Measurements from ENCODE around the gene CLEC2D.
"Not testable (repeated sequence)": the region's sequence is repeated elsewhere in the genome, so short reads cannot be mapped to it uniquely, and the experiment has no call there.

The CLEC2D gene

GRCh38 chr12:9729082-9729481 is 59.6 kb downstream of the CLEC2D start:
- DNase-seq (ENCODE audit: low read depth): no peak

GRCh38 chr12:9730011-9730410 is 60.5 kb downstream of the CLEC2D start:
- DNase-seq (ENCODE audit: low read depth): no peak

GRCh38 chr12:9730591-9730990 is 61.1 kb downstream of the CLEC2D start:
- DNase-seq (ENCODE audit: low read depth): no peak

GRCh38 chr12:9731393-9731792 is 61.9 kb downstream of the CLEC2D start:
- DNase-seq (ENCODE audit: low read depth): no peak

- DNase-seq (ENCODE audit: low read depth): no peak
Observed at GRCh38 chr12:9731797-9732196, 62.3 kb downstream of the CLEC2D start.

GRCh38 chr12:9732921-9733461 is 63.5 kb downstream of the CLEC2D start, which contains the start of gene CLECL1:
Gene CLECL1 (minus strand): TSS chr12:9733097.
- DNase-seq (ENCODE audit: low read depth): peak; percentile 36

GRCh38 chr12:9735601-9736000 is 66.1 kb downstream of the CLEC2D start:
- no peak for DNase-seq (ENCODE audit: low read depth)

DNA sequence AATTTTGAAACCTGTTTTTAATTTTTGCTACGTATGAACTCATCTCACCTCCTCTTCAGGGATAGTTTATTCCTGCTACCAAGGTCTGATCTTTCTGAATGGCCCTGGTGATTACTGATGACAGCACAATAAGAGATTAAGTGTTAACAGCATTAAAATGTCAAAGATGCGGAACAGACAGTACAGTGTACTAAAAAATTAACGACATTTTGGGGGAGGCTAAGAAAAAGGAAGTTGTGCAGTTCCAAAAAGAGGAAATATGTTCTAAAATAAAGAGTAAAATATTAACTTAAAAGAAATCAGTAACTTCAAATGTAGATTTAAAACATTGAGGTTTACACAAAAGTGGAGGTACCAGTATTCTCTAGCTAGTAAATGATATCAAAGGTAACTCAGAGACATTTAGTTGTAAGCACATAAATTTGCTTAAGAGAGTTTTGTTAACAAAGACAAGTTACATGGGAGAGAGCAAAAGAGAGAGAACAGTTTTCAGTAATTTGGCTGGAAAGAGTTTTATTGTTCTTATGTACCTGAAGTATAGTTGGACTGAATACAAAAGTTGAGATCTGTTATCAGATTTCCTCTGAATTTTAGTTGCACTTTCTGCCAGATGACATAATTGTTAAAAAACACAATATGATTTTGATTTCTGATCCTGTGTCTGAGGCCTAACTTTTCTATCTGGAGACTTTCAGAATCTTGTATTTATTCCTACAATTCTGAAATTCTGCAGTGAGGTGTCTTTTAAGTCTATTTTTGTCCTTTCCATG is 67.6 kb downstream of the CLEC2D start:
- no peak for DNase-seq (ENCODE audit: low read depth)

DNA sequence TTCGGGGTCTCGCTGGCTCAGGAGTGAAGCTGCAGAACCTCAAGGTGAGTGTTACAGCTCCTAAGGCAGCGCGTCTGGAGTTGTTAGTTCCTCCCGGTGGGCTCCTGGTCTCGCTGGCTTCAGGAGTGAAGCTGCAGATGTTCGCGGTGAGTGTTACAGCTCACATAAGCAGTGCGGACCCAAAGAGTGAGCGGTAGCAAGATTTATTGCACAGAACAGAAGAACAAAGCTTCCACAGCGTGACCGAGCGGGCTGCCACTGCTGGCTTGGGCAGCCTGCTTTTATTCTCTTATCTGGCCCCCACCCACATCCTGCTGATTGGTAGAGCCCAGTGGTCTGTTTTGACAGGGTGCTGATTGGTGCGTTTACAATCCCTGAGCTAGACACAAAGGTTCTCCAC is 69.4 kb downstream of the CLEC2D start:
- not testable (repeated sequence) for DNase-seq (ENCODE audit: low read depth)

DNA sequence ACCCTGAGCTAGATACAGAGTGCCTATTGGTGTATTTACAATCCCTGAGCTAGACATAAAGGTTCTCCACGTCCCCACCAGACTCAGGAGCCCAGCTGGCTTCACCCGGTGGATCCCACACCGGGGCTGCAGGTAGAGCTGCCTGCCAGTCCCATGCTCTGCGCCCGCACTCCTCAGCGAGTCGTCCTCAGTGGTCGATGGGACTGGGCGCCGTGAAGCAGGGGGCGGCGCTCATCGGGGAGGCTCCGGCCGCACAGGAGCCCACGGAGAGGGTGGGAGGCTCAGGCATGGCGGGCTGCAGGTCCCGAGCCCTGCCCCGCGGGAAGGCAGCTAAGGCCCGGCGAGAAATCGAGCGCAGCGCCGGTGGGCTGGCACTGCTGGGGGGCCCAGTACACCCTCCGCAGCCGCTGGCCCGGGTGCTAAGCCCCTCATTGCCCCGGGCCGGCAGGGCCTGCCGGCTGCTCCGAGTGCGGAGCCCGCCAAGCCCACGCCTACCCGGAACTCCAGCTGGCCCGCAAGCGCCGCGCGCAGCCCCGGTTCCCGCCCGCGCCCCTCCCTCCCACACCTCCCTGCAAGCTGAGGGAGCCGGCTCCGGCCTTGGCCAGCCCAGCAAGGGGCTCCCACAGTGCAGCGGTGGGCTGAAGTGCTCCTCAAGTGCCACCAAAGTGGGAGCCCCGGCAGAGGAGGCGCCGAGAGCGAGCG is 70.0 kb downstream of the CLEC2D start:
- DNase-seq (ENCODE audit: low read depth): not testable (repeated sequence)

DNA sequence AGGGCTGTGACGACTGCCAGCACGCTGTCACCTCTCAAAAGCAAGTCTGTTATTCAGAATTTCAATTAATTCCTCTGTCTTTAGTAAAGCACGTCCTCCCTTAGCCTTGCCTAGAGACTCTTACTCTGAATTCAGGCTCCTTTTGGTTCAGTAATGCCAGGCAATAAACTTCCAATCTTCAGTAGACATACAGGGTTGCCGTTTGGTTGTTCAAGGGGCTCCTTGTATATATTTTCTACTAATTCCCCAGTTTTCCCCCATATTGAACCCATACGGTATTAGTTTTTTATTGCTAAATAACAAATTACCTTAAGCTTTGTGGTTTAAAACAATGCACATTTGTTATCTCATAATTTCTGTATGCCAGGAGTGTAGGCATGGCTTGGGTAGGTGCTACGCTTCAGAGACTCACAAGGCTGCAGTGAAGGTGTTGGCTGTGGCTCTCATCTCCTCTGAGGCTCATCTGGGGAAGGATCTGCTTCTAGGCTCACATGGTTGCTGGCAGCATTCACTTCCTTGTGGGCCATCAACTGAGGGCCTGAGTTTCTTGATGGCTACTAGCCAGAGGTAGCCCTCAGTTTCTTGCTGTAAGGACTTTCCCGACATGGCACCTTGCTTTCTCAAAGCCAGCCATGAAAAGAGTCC is 70.7 kb downstream of the CLEC2D start:
- no peak for DNase-seq (ENCODE audit: low read depth)

DNA sequence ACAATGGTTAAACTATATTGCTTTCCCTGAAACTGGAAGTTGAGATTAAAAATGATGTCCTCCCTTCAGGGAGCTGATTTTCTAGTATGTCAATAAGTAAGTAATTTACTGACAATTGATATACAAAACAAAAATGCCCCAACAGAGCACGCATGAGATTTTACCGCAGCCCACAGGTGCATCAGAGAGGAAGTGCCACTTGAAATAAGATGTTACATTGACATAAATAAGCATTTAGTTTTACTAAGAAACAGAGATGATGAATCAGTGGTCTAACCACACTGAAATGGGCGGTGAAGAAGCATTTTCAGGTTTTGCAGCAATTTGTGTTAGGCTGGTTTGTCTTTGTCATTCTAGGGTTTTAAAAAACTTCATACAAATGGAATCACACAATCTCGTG is 72.2 kb downstream of the CLEC2D start:
- DNase-seq (ENCODE audit: low read depth): no peak

- DNase-seq (ENCODE audit: low read depth): no peak
Observed at GRCh38 chr12:9742661-9743060, 73.1 kb downstream of the CLEC2D start.

- no peak for DNase-seq (ENCODE audit: low read depth)
Observed at GRCh38 chr12:9745199-9745598, 75.7 kb downstream of the CLEC2D start.

All from CMK (cell line).